HPDE6-E6E7 (cell line): ENCODE results near the gene FLNA.
"Not testable (repeated sequence)": the region's sequence is repeated elsewhere in the genome, so short reads cannot be mapped to it uniquely, and the experiment has no call there.

Source experiments
- DNase-seq: peaks from one replicate; pipeline ENCODE4 v3.0.0; 2011; ENCODE audit warnings: missing footprints; ENCODE audit errors: extremely low spot score

FLNA gene

GRCh38 chrX:154360155-154360713, 14.2 kb downstream of the FLNA start:
- DNase-seq: no peak

GRCh38 chrX:154359362-154360154, 14.9 kb downstream of the FLNA start:
- DNase-seq: no peak

GRCh38 chrX:154358829-154359228, 15.6 kb downstream of the FLNA start:
- DNase-seq: no peak

GRCh38 chrX:154358011-154358410, 16.4 kb downstream of the FLNA start:
- DNase-seq: no peak

DNA sequence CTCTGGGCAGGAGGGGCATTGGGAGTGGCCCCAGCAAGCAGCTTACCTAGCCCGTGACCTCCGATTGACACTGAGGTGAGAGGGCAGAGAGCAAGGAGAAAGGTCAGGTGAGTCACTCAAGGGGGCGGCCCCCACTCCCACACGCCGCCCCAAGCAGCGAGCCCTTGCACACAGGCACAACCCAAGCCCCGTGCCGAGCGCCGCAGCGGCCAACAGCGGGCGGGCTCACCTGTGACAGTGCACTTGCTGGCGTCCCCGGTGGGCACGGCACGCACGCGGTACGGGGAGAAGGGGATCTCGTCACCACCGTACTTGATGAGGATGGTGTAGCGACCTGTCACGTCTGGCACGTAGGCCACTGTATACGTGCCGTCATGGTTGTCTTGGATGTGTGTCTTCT, 17.2 kb downstream of the FLNA start:
- no peak for DNase-seq

- DNase-seq: no peak
Observed at GRCh38 chrX:154356596-154356995, 17.8 kb downstream of the FLNA start.

GRCh38 chrX:154355776-154356140, 18.7 kb downstream of the FLNA start:
- DNase-seq: no peak

DNA sequence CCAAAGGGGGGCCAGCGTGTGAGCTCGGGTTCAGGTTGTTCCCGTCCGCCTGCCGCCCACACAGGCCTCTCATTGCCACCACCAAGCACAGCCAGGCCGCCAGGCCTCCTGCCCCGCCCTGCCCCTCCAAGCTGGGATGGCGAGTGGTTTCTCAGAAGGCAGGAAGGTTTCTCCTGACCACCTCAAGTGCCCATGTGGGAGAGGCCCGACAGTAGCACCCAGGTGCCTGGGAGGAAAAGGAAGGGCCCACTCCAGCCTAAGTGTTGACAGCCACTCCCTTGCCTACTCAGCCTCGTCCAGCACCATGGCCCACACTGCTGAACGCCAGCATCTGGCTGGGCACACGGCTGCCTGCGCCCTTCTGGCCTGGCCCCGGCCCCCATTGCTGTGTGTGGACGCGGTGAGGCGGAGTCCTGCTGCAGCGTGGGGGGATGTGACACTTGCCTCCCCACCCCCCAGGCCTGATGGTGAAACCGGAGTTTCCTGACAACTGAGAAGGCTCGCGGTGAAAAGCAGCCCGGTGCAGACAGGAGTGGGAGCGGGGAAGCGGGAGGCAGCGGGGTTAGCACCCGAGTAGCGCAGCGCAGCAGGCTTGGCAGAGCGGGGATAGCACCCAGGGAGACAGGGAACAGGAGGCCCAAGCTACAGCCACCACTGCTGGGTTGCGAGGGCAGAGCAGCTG, 19.2 kb downstream of the FLNA start:
- DNase-seq: no peak

DNA sequence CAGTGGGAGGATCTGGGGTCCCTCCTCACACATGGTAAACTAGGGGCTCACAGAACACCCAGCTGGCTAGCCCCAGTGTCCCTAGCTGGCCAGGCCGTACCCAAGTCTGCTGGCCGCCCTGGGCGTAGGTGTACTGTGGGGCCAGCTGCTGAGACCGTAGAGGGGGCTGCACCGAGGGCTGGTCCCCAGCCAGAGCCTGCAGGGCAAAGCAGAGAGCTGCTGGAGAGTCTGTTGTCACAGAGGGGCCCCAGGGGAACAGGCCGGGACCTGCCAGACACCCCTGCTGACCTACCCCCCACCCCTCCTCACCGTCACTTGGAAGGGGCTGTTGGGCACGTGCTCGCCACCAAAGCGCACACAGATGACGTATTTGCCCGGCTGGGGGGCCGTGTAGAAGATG, 19.9 kb downstream of the FLNA start:
- DNase-seq: no peak

- no peak for DNase-seq
Observed at GRCh38 chrX:154354013-154354412, 20.4 kb downstream of the FLNA start.

GRCh38 chrX:154353172-154353843, 21.1 kb downstream of the FLNA start:
- no peak for DNase-seq

GRCh38 chrX:154352466-154352865, 22.0 kb downstream of the FLNA start:
- DNase-seq: no peak

- no peak for DNase-seq
Observed at GRCh38 chrX:154352012-154352401, 22.4 kb downstream of the FLNA start.

- DNase-seq: no peak
Observed at GRCh38 chrX:154351183-154352011, 23.0 kb downstream of the FLNA start.

DNA sequence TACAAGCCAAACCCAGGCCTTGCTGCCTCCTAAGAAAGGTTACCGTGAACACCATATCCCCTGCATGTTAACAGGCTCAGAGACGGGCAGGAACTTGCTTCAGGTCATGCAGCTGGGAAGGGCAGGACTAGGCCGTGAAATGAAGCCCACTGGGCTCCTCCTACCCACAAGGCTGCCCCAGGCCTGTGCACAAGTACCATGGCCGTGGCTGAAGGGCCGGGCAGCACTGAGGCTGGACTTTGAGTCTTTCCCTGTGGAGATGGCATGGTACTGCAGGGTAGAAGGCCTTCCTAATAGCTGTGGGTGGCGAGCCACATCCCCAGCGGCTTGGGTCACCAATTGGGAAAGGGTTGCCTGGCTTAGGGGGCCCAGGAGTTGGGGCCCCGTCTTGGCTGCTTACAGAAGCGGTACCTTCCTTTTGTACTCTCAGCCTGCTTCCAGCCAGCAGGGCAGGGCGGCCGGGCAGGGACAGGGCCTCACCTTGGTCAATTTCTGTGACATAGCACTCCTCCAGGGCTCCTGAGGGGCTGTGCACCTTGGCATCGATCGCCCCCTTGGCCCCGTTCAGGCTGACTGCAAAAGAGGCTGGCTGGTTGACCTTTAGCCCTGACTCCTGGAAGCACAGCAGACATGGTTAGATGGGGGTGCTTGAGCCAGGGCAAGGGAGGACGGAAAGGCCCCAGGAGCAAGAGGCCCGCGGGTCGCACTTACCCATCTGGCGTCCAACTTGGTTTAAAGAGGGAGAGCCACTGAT, 23.8 kb downstream of the FLNA start:
- no peak for DNase-seq

DNA sequence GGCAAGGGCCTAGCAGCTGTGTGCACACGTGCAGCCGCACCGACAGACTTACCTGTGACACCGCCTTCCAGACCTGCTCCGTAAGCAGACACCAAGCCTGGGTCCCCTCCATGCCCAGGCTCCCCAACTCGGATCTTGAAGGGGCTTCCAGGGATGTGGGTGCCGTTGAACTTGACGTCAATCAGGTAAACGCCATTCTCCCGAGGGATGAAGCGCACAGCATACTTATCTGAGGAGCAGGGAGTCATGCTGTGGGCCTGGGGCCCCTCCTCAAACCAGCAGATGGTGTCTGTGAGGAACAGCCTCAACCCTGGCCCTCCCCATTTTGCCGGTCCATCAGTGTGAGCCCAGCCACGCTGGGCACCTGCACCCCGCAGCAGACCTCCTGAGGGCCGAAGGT, 24.5 kb downstream of the FLNA start:
- DNase-seq: no peak

DNA sequence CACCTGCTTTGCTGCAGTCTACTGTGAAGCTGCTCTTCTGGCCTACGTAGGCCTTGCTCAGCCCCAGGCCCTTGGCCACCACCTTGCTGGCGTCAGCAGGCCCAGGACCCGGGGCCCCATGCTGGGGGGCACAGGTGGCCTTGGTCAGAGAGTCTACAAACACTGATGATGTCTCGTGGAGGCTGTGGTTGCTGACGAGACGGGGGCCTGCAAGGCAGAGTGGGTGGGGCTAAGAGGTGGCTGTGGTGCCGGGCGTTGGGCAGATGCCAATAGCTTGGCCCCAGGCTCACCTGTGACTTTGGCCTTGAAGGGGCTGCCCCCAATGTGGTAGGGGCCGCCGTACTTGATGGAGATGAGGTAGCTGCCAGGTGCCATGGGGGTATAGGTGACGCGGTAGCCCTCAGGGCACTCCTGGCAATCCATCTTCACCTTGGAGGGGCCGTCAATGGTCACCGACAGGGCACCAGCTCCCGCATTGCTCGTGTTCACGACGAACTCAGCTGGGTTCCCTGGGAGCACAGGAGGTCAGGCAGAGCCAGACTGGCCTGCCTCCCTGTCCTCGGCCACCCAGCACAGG, 25.0 kb downstream of the FLNA start:
- no peak for DNase-seq

DNA sequence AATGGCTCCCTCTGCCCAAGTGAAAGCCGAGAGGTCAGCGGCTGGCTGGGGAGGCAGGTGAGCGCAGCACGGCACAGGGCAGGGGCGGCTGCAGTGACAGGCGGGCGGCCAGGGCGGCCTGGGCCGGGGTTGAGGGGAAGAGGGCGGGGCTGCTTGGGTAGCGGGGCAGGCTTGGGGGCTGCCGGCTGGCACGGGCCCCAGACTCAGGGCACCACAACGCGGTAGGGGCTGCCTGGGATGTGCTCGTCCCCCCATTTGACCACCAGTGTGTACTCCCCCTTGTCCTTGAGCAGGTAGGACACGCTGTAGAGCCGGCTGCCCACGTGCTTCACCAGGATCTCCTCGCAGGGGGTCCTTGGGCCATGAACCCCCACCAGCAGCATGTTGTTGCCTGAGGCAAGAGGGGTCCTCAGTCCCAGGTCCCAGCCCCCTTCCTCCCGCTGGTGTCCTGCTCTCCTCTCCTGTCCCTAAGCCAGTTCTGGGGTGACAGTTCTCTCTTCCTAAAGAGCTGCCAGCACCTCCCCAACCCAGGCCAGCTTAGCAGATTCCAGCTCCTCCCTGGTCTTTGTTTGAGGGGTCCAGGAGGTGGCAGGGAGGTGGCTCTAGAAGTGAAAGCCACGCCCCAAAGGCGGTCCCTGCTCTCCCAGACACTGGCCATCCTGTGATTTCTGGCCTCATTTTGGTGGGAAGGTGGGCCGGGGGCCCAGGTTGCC, 25.6 kb downstream of the FLNA start:
- no peak for DNase-seq

DNA sequence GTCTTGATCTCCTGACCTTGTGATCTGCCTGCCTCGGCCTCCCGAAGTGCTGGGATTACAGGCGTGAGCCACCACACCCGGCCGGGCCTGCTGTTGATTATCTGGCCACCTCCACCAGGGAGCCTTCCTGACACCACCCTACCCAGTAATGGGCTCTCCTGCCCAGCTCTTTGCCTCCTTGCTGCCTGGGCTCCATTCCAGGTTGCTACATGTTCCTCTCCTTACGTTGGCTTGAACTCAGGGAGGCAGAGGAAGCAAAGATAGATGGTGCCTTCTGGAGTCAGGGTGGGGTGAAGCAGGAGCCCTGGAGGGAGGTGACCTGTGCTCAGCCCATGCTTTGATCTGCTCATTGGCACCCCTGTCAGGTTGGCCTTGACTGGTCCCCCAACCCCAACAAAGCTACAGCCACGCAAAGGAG, 26.3 kb downstream of the FLNA start:
- DNase-seq: no peak

DNA sequence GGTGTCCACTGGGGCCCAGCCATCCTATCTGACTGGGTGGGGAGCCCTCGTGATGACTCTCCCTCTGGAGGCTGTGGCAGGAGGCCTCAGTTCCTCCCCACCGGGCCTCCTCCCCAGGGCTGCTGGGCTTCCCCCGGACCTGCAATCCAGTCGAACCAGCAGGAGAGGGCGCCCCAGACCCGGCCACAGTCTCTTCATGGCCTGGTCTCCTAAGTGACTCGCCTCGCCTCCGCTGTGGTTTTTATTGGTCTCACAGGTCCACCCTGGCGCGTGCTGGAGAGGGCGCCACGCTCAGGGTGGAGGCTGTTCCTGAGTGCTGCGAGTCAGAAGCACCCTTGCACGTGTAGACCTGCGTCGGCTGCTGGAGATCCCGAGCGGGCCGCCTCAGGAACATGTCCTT, 30.8 kb downstream of the FLNA start:
- not testable (repeated sequence) for DNase-seq
